Stimulated activated CD4-positive, alpha-beta T cell treated with anti-CD3 and anti-CD28 coated beads, Interleukin-1b, Interleukin-23, amount 100 ng/mL, for 1 hour (primary cell): ENCODE results near the gene CDK18.

ENCODE experiments used
- DNase-seq, 2 donors: peaks; one replicate each; pipeline ENCODE4 v3.0.0-alpha.2; 2020; ENCODE audit warnings: low read depth in 2 of 2

CDK18 gene

GRCh38 chr1:205537386-205538018 lies 33.0 kb downstream of the CDK18 start:
- DNase-seq: no peak

GRCh38 chr1:205538235-205538840 lies 33.9 kb downstream of the CDK18 start:
- no peak for DNase-seq

GRCh38 chr1:205541161-205541886 lies 36.9 kb downstream of the CDK18 start:
- DNase-seq: no peak

GRCh38 chr1:205542367-205542766 lies 37.9 kb downstream of the CDK18 start:
- DNase-seq: no peak

- no peak for DNase-seq
Observed at GRCh38 chr1:205543351-205544301, 39.2 kb downstream of the CDK18 start.

GRCh38 chr1:205545001-205545919 lies 40.8 kb downstream of the CDK18 start:
- DNase-seq: no peak

- no peak for DNase-seq
Observed at GRCh38 chr1:205545991-205546390, 41.5 kb downstream of the CDK18 start.

- no peak for DNase-seq
Observed at GRCh38 chr1:205546541-205546940, 42.1 kb downstream of the CDK18 start.

GRCh38 chr1:205547936-205548827 lies 43.7 kb downstream of the CDK18 start:
- DNase-seq: no peak

GRCh38 chr1:205554026-205554811 lies 49.8 kb downstream of the CDK18 start:
- no peak for DNase-seq

GRCh38 chr1:205561501-205562203 lies 57.2 kb downstream of the CDK18 start:
- no peak for DNase-seq

GRCh38 chr1:205563927-205564441 lies 59.5 kb downstream of the CDK18 start:
- no peak for DNase-seq

GRCh38 chr1:205565799-205566198 lies 61.3 kb downstream of the CDK18 start:
- no peak for DNase-seq

GRCh38 chr1:205567716-205568115 lies 63.2 kb downstream of the CDK18 start:
- DNase-seq: no peak

- DNase-seq: no peak
Observed at GRCh38 chr1:205568135-205568468, 63.6 kb downstream of the CDK18 start.

- DNase-seq: no peak
Observed at GRCh38 chr1:205568469-205569361, 64.2 kb downstream of the CDK18 start.
